Natural killer cell (primary cell): ENCODE data around the gene LMTK2. TPM values are rescaled to one million over a fixed set of nuclear protein-coding genes. Genes with fewer than 3 reads are reported as not detected.

Experiments used
- ATAC-seq, 3 donors: fragments of 150-1000 bp in 2 of 3; fragments of 200-7000 bp in 1 of 3; cut with Tn5 transposase; 1 replicate in 1 of 3; 2 replicates in 2 of 3; pipeline ENCODE4 v1.10.0; 2021; ENCODE audit warnings: mild to moderate bottlenecking in 2 of 3, moderate library complexity in 2 of 3
- DNase-seq, 2 donors: peaks; one replicate each; pipeline versions ENCODE4 v3.0.0 to v3.0.0-alpha.2; 2013 to 2021; ENCODE audit warnings: mixed read lengths in 1 of 2
- H3K27ac ChIP-seq: one replicate; pipeline ENCODE4 v1.5.1; 2013; ENCODE audit warnings: mild to moderate bottlenecking, low read length
- H3K27me3 ChIP-seq: one replicate; pipeline ENCODE4 v1.6.1; 2013; ENCODE audit warnings: low read length; ENCODE audit not compliant: control insufficient read depth, insufficient read depth
- H3K36me3 ChIP-seq: one replicate; pipeline ENCODE4 v1.6.1; 2013; ENCODE audit warnings: low read length; ENCODE audit not compliant: control insufficient read depth, insufficient read depth
- H3K4me1 ChIP-seq: one replicate; pipeline ENCODE4 v1.6.1; 2013; ENCODE audit warnings: low read length; ENCODE audit not compliant: control insufficient read depth, insufficient read depth
- H3K4me3 ChIP-seq: one replicate; pipeline ENCODE4 v1.5.1; 2013; ENCODE audit warnings: low read length
- H3K9me3 ChIP-seq: one replicate; pipeline ENCODE4 v1.6.1; 2013; ENCODE audit warnings: low read length; ENCODE audit not compliant: control insufficient read depth, insufficient read depth
- H3K27ac Mint-ChIP-seq, 2 donors: one replicate each; pipeline ENCODE4 v1.8.0; 2022; ENCODE audit warnings: mild to moderate bottlenecking in 2 of 2, mixed read lengths in 2 of 2, moderate library complexity in 1 of 2
- H3K27me3 Mint-ChIP-seq, 2 donors: one replicate each; pipeline ENCODE4 v1.8.0; 2022; ENCODE audit warnings: low read depth in 2 of 2, mixed read lengths in 2 of 2
- H3K36me3 Mint-ChIP-seq: one replicate; pipeline ENCODE4 v1.8.0; 2022; ENCODE audit warnings: mixed read lengths
- H3K4me1 Mint-ChIP-seq, 2 donors: one replicate each; pipeline ENCODE4 v1.8.0; 2022; ENCODE audit warnings: mixed read lengths in 2 of 2
- H3K4me3 Mint-ChIP-seq: one replicate; pipeline ENCODE4 v1.8.0; 2022; ENCODE audit warnings: mild to moderate bottlenecking, moderate library complexity, mixed read lengths
- H3K9me3 Mint-ChIP-seq, 2 donors: one replicate each; pipeline ENCODE4 v1.8.0; 2022; ENCODE audit warnings: mixed read lengths in 2 of 2
- WGBS: methylation state at CpG from one replicate; pipeline ENCODE4 v1.1.7; 2013; ENCODE audit warnings: missing lambda C conversion rate; ENCODE audit not compliant: insufficient coverage; 5-methylcytosine and 5-hydroxymethylcytosine counted together
- intact Hi-C: fragments of 100-400 bp; cut with micrococcal nuclease; formaldehyde crosslinking; loops from one replicate; pipeline ENCODE4 v1.14.2; 2022
- total RNA-seq, 4 donors: library from RNA; stranded (reverse); fragments of 120-200 nt in 1 of 4; gene quantifications; one replicate each; pipeline versions ENCODE4 v1.2.3 to v1.2.4, GENCODE V29; 2013 to 2022
- TF ChIP-seq, protein P1 (sequence below): fragments of 200-600 bp; IDR thresholded peaks from one replicate; pipeline ENCODE4 v1.8.0; 2022; ENCODE audit warnings: antibody characterized with exemption

Gene LMTK2
- total RNA-seq, 3 donors from 2014 or later (not counting 1 experiment from before 2014, with no cell fraction given): 18.7 to 33.9 (median 26.6) TPM

DNA sequence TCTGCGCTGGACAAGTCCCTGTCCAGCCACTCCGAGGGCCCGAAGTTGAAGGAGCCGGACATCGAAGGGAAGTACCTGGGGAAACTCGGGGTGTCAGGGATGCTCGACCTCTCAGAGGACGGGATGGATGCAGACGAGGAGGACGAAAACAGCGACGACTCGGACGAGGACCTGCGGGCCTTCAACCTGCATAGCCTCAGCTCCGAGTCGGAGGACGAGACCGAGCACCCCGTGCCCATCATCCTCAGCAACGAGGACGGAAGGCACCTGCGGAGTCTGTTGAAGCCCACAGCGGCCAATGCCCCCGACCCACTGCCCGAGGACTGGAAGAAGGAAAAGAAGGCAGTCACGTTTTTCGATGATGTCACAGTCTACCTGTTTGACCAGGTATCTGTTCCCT is 87.5 kb downstream of the LMTK2 start:
- H3K9me3 Mint-ChIP-seq: no peaks in the 10 kb centered on the region
- H3K36me3 ChIP-seq: peaks cover 26% of the 10 kb centered on the region
- no peak for ATAC-seq
- intact Hi-C loops: no loop called here
- no peaks in the 10 kb centered on the region for H3K27me3 ChIP-seq
- peaks cover 5 to 6% of the 10 kb centered on the region in 2 donors for H3K4me1 Mint-ChIP-seq
- H3K4me1 ChIP-seq: no peaks in the 10 kb centered on the region
- H3K27ac Mint-ChIP-seq: no peak overlapping the region
- H3K4me3 ChIP-seq: no peak overlapping the region
- no peak overlapping the region for H3K27ac ChIP-seq
- no peak overlapping the region for H3K4me3 Mint-ChIP-seq
- peaks cover 16% of the 10 kb centered on the region for H3K36me3 Mint-ChIP-seq
- WGBS: 97% methylated on average over 26 of the region's 28 CpGs
- no peak for DNase-seq
- no peaks in the 10 kb centered on the region for H3K9me3 ChIP-seq
- no peaks in the 10 kb centered on the region for H3K27me3 Mint-ChIP-seq
- TF ChIP-seq, protein P1, sequence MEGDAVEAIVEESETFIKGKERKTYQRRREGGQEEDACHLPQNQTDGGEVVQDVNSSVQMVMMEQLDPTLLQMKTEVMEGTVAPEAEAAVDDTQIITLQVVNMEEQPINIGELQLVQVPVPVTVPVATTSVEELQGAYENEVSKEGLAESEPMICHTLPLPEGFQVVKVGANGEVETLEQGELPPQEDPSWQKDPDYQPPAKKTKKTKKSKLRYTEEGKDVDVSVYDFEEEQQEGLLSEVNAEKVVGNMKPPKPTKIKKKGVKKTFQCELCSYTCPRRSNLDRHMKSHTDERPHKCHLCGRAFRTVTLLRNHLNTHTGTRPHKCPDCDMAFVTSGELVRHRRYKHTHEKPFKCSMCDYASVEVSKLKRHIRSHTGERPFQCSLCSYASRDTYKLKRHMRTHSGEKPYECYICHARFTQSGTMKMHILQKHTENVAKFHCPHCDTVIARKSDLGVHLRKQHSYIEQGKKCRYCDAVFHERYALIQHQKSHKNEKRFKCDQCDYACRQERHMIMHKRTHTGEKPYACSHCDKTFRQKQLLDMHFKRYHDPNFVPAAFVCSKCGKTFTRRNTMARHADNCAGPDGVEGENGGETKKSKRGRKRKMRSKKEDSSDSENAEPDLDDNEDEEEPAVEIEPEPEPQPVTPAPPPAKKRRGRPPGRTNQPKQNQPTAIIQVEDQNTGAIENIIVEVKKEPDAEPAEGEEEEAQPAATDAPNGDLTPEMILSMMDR: no peak

DNA sequence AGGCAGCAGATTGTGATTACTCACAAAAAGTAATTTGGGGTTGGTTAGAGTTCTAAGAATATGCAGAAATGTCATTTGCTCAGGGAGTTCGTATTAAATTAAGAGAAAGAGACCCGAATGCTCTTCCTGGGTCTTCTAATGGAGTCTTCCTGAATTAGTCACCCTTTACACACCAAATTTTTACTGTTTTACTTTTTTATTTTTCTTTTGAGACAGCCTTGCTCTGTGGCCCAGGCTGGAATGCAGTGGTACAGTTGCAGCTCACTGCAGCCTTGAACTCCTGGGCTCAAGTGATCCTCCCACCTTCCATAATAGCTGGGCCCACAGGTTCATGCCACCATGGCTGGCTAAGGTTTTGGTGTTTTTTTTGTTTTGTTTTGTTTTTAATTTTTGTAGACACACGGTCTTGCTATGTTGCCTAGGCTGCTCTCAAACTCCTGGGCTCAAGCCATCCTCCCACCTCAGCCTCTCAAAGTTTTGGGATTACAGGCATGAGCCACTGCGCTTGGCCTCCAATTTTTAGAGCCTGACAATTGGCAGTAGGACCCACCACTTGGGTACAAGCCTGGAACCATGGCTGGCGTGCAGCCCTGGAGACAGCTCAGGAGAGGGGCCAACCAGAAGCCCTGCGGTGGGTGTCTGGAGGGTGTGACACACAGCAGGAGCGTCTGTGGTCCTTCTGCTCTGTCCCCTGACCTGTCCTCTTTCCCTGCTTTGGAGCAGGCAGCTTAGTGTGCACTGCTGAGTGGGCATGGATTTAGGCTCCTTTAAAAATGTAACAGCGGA is 88.2 kb downstream of the LMTK2 start:
- no peaks in the 10 kb centered on the region for H3K9me3 ChIP-seq
- TF ChIP-seq, protein P1: no peak
- no peak overlapping the region for H3K27ac Mint-ChIP-seq
- H3K4me3 ChIP-seq: no peak overlapping the region
- H3K27me3 Mint-ChIP-seq: no peaks in the 10 kb centered on the region
- H3K36me3 ChIP-seq: peaks cover 26% of the 10 kb centered on the region
- H3K4me1 Mint-ChIP-seq: peaks cover under 1% of the 10 kb centered on the region in 2 donors
- DNase-seq (no peak), ATAC-seq (no peak)
- H3K4me3 Mint-ChIP-seq: no peak overlapping the region
- 99% methylated on average over 8 of the region's 8 CpGs for WGBS
- no peaks in the 10 kb centered on the region for H3K4me1 ChIP-seq
- H3K27ac ChIP-seq: no peak overlapping the region
- H3K27me3 ChIP-seq: no peaks in the 10 kb centered on the region
- H3K36me3 Mint-ChIP-seq: peaks cover 16% of the 10 kb centered on the region
- intact Hi-C loops: no loop called here
- no peaks in the 10 kb centered on the region for H3K9me3 Mint-ChIP-seq

DNA sequence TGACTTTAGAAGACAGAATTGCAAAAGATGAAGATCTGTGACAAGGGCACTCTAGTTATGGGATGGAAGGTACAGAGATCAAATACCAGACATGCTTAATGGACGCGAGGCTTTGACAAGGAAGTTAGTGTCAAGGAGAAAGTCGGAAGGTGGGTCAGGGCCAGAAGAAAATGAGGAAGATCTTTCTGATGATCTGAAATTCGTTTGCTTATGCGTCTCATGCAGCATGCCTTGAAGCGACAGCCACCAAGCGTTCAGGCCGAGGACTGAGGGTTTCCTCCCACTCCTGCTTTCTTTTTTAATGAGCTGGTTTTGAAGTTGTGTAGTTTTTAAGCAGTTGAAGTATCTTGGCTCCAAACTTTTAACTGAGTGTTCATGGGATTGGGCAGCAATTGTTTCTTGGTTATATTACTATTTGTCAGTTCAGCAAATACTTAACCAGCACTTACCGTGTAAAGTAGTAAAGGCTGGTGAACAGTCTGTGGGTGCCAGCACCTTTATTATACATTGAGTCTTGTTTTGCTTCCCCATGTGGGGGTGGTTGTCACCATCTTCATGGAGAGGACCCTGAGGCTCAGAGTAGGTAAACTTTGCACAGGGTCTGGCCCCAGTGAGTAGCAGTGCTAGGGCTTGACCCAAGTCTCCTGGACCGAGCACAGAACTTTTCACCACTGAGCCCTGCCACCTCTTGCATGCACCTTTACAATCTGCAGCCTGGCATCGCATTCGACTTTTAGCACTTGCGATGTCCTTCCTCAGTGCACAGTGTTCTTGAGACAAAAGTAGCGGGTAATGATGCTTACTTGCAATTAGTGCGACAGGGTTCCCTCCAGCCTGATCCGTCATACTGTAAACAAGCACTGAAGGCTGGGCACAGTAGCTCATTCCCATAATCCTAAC is 90.3 kb downstream of the LMTK2 start:
- Histone ChIP-seq H3K36me3 (peaks cover 21% of the 10 kb centered on the region), H3K27ac (no peak overlapping the region), H3K4me3 (no peak overlapping the region), H3K4me1 (no peaks in the 10 kb centered on the region), H3K27me3 (no peaks in the 10 kb centered on the region), H3K9me3 (no peaks in the 10 kb centered on the region)
- intact Hi-C loops: no loop called here
- TF ChIP-seq, protein P1: no peak
- WGBS: 92% methylated on average over 16 of the region's 16 CpGs
- Mint-ChIP-seq H3K27me3 (no peaks in the 10 kb centered on the region), H3K9me3 (no peaks in the 10 kb centered on the region), H3K4me3 (no peak overlapping the region), H3K4me1 (peaks cover 13 to 21% of the 10 kb centered on the region in 2 donors), H3K36me3 (peaks cover 9% of the 10 kb centered on the region), H3K27ac (no peak overlapping the region)
- no peak for ATAC-seq
- no peak for DNase-seq
